ENCODE data around the gene CHRM3.

CHRM3 gene

GRCh38 chr1:239417221-239417620 lies 30.9 kb downstream of the CHRM3 start:
- DNase-seq = no peak

DNA sequence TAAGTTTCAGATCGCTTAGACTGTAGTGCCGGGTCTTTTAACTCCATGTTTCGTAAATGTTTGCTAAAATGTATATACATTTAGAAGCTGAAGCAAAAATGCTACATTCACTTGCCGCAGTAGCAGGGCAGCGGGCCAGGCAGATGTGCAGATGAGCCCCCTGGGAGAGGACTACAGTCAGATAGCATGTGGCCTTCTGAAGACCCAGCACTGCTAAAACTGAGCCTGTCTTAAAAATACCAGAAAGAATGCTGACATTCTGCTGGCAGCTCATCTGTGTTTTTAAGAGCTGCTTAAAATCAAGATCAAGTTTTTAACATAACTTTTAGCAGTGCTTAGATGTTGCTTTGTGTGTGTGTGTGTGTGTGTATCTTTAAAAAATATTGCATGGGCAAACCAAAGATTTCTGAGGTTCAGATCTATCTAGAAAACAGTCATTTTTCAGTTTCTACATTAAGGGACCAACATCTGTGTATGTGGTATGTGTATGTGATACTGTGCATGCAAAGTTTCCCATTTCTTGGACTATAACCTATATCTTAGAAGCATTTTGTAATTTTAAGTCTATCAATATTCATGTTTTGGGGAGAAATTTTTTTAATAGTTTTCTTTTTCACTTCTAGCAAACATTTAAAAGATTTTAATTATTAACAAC lies 31.7 kb downstream of the CHRM3 start:
- no peak for DNase-seq

DNA sequence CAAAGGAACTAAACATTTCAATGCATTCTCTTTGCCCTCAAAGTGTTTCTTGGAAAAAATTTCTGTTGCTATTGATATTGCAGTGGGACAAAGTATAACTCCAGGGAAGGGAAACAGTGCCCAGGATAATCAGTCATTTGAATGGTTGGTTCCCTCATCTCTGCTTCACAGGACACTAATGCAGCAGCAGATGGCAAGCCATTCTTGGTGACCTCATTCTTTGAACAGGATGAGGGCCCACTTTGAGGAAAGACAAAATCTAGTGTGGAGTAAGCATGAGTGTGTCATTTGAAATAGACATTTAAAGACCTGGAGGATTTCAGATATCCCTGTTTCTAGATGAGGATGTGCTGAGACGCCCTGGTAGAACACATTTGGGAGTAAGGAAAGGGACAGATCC lies 32.3 kb downstream of the CHRM3 start:
- DNase-seq = no peak

- DNase-seq = no peak
Measured at GRCh38 chr1:239421811-239422210, 35.4 kb downstream of the CHRM3 start.

DNA sequence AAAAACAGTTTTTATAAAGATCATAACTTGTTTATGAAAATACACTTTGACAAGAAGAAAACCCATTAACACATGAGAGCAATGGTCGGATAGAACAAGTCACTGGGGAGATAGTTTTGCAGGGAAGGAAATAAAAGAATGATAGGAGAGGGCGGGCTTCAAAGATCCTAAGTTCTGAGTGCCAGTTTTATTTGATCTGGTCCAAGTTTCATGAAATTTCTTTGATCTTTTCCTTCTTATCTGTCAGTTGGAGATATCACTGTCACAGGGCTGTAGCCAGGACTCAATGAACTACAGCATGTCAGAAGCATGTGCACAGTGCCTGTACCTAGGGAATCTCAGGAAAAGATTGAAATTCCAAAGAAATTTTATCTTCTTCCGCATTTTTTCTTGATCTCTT lies 36.5 kb downstream of the CHRM3 start:
- no peak for DNase-seq

- DNase-seq = no peak
Measured at GRCh38 chr1:239426821-239427475, 40.6 kb downstream of the CHRM3 start.

- DNase-seq = no peak
Measured at GRCh38 chr1:239427712-239428111, 41.3 kb downstream of the CHRM3 start.

DNA sequence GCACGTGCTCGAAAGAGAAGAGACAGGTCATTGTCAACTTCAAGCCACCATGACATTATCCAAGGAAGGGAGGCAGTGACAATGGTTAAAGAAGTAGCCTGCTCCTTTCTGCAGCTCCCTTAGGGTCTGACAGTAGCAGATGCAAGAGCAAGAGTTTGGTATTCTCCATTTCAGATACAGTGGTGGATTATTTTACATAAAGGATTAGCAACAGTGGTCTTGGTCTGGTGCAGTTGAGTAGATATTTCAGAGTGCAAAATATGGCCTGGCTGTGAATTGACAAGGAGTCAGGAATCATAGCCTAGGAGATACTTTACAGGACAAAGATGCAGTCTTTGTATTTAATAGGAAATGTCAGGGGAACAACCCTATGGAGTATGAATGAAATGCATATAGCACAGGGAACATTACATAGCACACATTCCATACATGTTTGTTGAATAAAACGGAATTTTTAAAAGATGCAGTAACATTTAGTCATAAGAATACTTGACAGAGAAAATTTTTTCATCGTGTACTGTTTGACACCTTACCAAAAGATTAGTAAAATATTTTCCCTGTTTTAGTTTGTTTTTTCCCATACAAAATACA lies 41.8 kb downstream of the CHRM3 start:
- DNase-seq = no peak

GRCh38 chr1:239429163-239429562 lies 42.8 kb downstream of the CHRM3 start:
- DNase-seq = no peak

DNA sequence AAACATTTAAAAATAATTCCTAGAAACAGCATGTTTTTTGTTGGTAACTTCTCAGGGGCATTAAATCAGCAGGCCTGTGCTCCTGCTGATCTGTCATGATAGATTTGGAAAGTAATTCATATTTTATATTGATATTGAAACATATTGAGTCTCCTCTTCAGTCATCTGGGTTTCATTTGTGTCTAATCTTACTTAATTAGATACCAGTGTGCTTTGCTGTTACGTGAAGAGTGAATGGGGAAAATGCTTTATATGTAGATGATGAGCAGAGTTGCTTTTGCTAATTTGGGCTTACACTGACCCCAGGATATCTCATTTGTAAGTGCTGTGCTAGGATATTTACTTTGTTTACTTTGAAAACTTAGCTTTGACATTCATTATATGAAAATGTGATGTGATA lies 45.9 kb downstream of the CHRM3 start:
- no peak for DNase-seq

GRCh38 chr1:239434181-239434580 lies 47.8 kb downstream of the CHRM3 start:
- DNase-seq = no peak

All from activated naive CD4-positive, alpha-beta T cell (primary cell).